Activated CD8-positive, alpha-beta memory T cell treated with anti-CD3 and anti-CD28 coated beads, Interleukin-2, amount 50 U/mL, for 24 hours (primary cell): Measurements from ENCODE around the gene CELA1.

Experiments used
- DNase-seq: peaks from one replicate; pipeline ENCODE4 v3.0.0-alpha.2; 2020; ENCODE audit errors: extremely low read depth

The CELA1 gene

DNA sequence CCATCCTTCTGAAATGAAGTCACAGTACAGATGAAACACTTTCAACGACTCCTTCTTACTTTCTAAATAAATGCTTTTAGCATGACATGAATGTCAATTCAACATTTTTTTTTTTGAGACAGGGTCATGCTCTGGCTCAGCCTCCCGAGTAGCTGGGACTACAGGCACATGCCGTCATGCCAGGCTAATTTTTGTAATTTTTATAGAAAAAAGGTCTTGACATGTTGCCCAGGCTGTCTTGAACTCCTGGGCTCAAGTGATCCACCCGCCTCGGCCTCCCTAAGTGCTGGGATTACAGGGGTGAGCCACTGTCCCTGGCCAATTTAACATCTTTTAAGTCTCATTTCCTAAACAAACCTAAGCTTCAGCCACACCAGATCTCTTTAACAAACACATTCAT, 28.4 kb upstream of the CELA1 start:
- DNase-seq, result no peak

DNA sequence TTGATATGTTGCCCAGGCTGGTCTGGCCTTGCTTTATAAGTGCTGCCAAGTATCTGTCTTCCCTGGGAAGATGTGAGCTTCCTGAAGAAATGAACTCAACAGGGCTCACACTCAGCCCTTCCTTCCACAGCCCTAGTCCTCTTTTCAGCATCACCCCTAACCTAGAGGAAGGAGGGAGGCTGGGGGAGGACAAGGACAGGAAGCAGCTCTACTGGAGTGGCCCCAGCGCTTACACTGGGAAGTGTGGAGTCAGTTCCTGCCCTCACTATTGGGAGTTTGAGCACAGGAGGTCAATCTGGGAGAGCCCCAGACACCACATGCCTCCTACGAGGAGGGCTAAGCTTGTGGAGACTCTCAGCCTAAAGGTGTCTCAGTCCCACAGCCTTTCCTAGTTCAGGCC, 27.9 kb upstream of the CELA1 start:
- DNase-seq, result no peak

DNA sequence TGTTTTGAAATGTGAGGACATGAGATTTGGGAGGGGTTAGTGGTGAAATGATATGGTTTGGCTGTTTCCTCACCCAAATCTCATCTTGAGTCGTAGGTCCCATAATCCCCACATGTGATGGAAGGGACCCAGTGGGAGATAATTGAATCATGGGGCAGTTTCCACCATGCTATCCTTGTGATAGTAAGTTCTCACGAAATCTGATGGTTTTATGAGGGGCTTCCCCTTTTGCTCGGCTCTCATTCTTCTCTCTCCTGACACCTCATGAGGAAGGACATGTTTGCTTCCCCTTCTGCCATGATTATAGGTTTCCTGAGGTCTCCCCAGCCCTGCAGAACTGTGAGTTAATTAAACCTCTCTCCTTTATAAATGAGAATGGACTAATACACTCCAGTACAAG, 26.7 kb upstream of the CELA1 start:
- no peak for DNase-seq

DNA sequence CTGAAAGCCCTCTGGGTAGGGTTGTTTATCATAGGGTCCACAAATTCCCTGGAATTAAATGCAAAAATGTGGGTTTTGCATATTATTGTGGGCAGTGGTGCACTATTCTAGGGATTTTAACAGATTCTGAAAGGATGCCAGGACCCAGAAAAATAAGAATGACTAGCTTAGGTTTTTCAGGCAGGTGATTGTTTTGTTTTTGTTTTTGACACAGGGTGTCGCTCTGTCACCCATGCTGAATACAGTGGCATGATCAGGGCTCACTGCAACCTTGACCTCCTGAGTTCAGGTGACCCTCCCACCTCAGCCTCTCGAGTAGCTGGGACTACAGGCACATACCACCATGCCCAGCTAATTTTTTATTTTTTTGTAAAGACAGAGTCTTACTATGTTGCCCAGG, 25.5 kb upstream of the CELA1 start:
- DNase-seq, result no peak

- DNase-seq, result no peak
Observed at GRCh38 chr12:51371295-51371953, 24.9 kb upstream of the CELA1 start.

- DNase-seq, result no peak
Observed at GRCh38 chr12:51370667-51371066, 24.2 kb upstream of the CELA1 start.

GRCh38 chr12:51369581-51369980, 23.1 kb upstream of the CELA1 start:
- DNase-seq, result no peak

DNA sequence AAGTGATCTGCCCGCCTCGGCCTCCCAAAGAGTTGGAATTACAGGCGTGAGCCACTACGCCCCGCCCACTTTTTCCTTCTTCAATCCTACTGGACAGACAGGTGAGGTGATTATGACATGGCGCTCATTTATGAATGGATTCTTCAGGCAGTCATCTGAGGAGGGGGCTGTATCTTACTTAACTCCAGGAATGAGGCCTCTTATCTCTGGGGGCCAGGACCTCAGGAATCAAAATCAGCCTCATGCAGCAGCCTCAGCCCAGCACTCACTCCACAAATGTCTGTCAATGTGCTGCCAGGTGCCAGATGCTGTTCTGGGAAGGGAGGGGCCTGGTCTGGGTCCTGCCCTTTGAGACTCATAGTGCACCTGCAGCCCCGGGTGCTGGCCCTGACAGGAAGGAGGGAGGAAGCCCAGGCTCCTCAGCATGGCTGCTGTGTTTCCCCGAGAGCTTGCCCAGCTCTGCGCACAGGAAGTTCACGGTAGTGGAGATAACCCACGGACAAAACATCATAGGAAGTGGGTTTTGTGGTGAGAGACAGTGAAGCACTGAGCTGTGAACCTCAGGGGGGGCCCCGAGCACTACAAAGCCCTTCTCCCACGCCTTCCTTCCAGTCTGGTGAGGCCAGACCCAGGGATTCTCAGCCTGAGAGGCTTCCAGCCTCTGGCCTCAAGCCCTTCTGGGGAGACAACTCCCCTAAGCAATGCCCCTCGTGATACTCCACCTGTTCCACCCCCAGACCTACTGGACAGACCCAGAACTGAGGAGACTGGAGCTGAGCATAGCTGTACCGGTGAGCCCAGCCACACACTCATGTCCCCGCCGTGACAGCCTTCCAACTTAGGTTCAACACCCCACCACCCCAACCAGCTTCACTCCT, 22.4 kb upstream of the CELA1 start:
- peak; percentile 72 for DNase-seq

GRCh38 chr12:51365276-51365675, 18.8 kb upstream of the CELA1 start:
- no peak for DNase-seq

GRCh38 chr12:51364001-51364400, 17.5 kb upstream of the CELA1 start:
- no peak for DNase-seq

DNA sequence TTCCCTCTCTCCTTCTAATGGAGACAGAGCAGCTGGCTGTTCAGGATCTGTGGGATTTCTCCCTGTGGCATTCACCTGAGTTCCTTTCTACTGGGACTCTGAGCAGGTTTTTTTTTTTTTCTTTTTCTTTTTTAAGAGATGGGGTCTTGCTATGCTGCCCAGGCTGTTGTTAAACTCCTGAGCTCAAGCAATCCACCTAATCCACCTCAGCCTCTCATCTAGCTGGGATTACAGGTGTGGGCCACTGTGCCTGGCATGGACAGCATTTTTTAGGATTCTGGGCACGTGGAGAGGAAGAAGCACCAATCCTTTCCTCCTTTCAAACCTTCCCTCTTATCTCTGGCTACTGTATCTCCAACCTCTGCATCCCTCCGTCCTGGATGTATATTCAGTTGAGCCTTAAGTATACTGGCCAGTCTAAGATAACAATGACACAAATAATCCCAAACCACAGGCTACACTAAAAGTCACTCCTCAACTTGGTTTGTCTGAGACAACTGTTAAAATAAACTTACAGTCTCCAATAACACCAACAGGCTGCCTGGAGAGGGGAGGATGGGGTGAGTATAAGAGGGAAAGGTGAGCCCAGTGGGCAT, 16.4 kb upstream of the CELA1 start:
- DNase-seq, result no peak

GRCh38 chr12:51362307-51362706, 15.8 kb upstream of the CELA1 start:
- no peak for DNase-seq

- DNase-seq, result no peak
Observed at GRCh38 chr12:51361161-51362016, 14.9 kb upstream of the CELA1 start.

DNA sequence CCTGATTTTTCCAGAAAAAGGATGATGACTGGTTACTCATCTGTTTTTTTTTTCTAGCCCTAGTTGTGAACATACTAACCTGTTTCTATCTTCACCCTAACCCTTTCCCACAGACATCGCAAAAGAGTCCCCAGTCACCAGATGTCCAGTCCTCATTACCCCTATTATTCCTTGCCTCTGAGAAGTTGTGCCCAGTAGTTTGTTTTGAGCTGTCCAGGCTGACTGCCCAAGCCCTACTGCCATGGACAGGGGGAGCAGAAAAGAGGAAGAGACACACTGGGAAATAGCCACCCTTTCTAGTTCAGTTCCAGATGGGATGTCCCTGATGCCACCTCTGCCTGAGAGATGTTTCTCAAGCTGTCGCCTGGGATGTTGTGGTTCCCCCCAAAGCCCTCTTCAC, 13.8 kb upstream of the CELA1 start:
- DNase-seq, result no peak

GRCh38 chr12:51359851-51360250, 13.4 kb upstream of the CELA1 start:
- DNase-seq, result no peak

GRCh38 chr12:51358496-51358895, 12.0 kb upstream of the CELA1 start:
- DNase-seq, result no peak

GRCh38 chr12:51357374-51358047, 11.0 kb upstream of the CELA1 start:
- DNase-seq, result no peak

DNA sequence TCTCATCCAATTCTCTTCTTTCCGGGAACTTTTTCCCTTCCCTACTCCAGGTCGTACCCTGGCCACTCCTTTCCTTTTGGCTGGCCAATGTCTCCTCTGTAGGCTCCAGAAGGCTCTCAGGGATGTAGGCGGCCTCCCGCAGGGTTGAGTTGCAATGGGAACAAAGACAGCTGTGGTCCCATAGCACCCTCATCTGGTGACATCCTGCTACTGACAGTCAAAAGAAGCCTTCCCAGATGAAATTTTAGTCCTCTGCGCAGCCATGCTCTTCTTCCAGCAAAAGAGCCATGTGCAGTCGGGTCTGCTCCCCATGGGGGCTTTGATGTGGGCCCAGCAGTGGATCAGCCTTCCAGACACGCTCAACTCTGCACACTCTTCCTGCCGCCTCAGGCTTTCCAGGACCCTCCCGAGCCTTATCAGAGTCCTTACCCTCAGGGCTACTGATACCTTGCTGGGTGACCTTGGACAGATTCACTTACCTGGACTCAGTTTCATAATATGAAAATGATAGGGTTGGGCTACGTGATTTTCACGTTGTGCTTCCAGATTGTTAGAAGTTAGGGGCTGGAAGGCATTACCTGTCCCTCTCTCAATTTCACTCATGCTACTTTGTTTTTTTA, 5.5 kb upstream of the CELA1 start:
- no peak for DNase-seq

DNA sequence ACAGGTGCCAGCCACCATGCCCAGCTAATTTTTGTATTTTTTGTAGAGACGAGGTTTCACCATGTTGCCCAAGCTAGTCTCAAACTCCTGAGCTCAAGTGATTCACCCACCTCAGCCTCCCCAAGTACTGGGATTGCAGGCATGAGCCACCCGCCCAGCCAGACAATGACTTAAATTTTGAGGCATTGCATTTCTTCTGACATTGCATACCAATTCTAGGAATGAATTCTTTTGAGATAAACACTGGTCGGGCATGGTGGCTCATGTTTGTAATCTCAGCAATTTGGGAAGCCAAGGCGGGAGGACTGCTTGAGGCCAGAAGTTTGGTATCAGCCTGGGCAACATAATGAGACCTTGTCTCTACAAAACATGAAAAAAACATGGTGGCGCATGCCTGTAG, 2.5 kb upstream of the CELA1 start:
- DNase-seq, result no peak

- no peak for DNase-seq
Observed at GRCh38 chr12:51348116-51348515, 1.6 kb upstream of the CELA1 start.

DNA sequence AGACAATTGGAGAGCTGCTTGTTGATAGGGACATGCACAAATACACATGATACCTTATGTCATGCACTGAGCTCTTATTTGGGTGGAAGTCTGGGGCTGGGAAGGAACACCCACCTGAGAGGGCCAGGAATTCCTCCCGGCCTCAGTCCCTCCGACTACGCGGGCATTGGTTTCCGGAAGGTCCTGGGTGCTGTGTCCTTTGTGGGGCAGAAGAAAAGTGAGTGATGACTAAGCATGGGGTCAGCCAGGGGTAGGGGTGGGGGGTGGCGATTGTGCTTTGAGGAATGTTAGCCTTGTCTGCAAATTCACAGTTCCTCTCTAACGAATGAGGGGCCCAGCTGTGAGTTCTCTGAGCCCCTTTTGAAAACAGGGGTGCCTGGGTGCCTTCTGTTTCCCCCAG, 798 bp downstream of the CELA1 start:
- DNase-seq, result no peak
